ENCODE data around the gene MAPKAP1.

Gene MAPKAP1

DNA sequence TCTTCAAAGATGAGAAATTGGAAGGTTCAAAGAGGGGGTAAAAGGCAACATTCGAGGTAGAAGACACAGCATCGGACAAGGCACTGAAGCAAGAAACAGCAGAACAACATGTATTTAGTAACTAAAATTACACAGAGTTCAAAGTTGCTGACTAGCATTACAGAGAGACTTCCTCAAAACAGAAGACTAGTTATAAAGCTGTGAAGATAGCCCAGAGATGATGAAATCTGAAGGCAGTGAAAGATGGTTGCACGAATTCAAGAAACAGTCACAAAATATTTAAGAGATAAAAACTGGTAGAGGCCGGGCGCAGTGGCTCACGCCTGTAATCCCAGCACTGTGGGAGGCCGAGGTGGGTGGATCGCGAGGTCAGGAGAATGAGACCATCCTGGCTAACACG lies 16.3 kb downstream of the MAPKAP1 start:
- TF ChIP-seq, protein P1, sequence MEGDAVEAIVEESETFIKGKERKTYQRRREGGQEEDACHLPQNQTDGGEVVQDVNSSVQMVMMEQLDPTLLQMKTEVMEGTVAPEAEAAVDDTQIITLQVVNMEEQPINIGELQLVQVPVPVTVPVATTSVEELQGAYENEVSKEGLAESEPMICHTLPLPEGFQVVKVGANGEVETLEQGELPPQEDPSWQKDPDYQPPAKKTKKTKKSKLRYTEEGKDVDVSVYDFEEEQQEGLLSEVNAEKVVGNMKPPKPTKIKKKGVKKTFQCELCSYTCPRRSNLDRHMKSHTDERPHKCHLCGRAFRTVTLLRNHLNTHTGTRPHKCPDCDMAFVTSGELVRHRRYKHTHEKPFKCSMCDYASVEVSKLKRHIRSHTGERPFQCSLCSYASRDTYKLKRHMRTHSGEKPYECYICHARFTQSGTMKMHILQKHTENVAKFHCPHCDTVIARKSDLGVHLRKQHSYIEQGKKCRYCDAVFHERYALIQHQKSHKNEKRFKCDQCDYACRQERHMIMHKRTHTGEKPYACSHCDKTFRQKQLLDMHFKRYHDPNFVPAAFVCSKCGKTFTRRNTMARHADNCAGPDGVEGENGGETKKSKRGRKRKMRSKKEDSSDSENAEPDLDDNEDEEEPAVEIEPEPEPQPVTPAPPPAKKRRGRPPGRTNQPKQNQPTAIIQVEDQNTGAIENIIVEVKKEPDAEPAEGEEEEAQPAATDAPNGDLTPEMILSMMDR (IDR thresholded peaks at IDR 0.05; ENCODE audit: low read depth, low read length): no peak
- TF ChIP-seq POLR2A (IDR thresholded peaks at IDR 0.05; ENCODE audit: extremely low read depth, insufficient read length) (no peak), MAX (IDR thresholded peaks at IDR 0.05; ENCODE audit: low read depth, low read length) (no peak), MYC (IDR thresholded peaks at IDR 0.05; ENCODE audit: low read depth, low read length) (no peak)
- peak; percentile 84 for DNase-seq (ENCODE audit: low read depth)
- H3K4me3 ChIP-seq (ENCODE audit: low read depth, low read length): peak overlapping the region; percentile 11

GRCh38 chr9:125687163-125687863 lies 19.7 kb downstream of the MAPKAP1 start:
- no peak overlapping the region for H3K4me3 ChIP-seq (ENCODE audit: low read depth, low read length)
- no peak for DNase-seq (ENCODE audit: low read depth)
- TF ChIP-seq, protein P1 (IDR thresholded peaks at IDR 0.05; ENCODE audit: low read depth, low read length): no peak
- TF ChIP-seq POLR2A (IDR thresholded peaks at IDR 0.05; ENCODE audit: extremely low read depth, insufficient read length): no peak
- no peak for TF ChIP-seq MYC (IDR thresholded peaks at IDR 0.05; ENCODE audit: low read depth, low read length)
- TF ChIP-seq MAX (IDR thresholded peaks at IDR 0.05; ENCODE audit: low read depth, low read length): no peak

GRCh38 chr9:125685167-125685566 lies 21.8 kb downstream of the MAPKAP1 start:
- no peak for TF ChIP-seq MAX (IDR thresholded peaks at IDR 0.05; ENCODE audit: low read depth, low read length)
- TF ChIP-seq POLR2A (IDR thresholded peaks at IDR 0.05; ENCODE audit: extremely low read depth, insufficient read length): no peak
- TF ChIP-seq, protein P1 (IDR thresholded peaks at IDR 0.05; ENCODE audit: low read depth, low read length): no peak
- TF ChIP-seq MYC (IDR thresholded peaks at IDR 0.05; ENCODE audit: low read depth, low read length): no peak
- DNase-seq (ENCODE audit: low read depth): no peak
- H3K4me3 ChIP-seq (ENCODE audit: low read depth, low read length): no peak overlapping the region

- no peak for DNase-seq (ENCODE audit: low read depth)
- no peak for TF ChIP-seq MYC (IDR thresholded peaks at IDR 0.05; ENCODE audit: low read depth, low read length)
- TF ChIP-seq, protein P1 (IDR thresholded peaks at IDR 0.05; ENCODE audit: low read depth, low read length): no peak
- no peak for TF ChIP-seq MAX (IDR thresholded peaks at IDR 0.05; ENCODE audit: low read depth, low read length)
- TF ChIP-seq POLR2A (IDR thresholded peaks at IDR 0.05; ENCODE audit: extremely low read depth, insufficient read length): no peak
- H3K4me3 ChIP-seq (ENCODE audit: low read depth, low read length): no peak overlapping the region
Observed at GRCh38 chr9:125683486-125683885, 23.5 kb downstream of the MAPKAP1 start.

- no peak for DNase-seq (ENCODE audit: low read depth)
- TF ChIP-seq, protein P1 (IDR thresholded peaks at IDR 0.05; ENCODE audit: low read depth, low read length): no peak
- no peak for TF ChIP-seq MYC (IDR thresholded peaks at IDR 0.05; ENCODE audit: low read depth, low read length)
- TF ChIP-seq MAX (IDR thresholded peaks at IDR 0.05; ENCODE audit: low read depth, low read length): no peak
- TF ChIP-seq POLR2A (IDR thresholded peaks at IDR 0.05; ENCODE audit: extremely low read depth, insufficient read length): no peak
- no peak overlapping the region for H3K4me3 ChIP-seq (ENCODE audit: low read depth, low read length)
Observed at GRCh38 chr9:125682340-125682739, 24.7 kb downstream of the MAPKAP1 start.

Measured in NB4 (cell line).